Panc1 (cell line): Measurements from ENCODE around the gene SFXN3.

Experiments used
- SIN3A ChIP-seq: IDR thresholded peaks from 2 replicates; pipeline ENCODE4 v1.6.1; 2012; ENCODE audit warnings: low read depth, mild to moderate bottlenecking, low read length, moderate library complexity, borderline replicate concordance; ENCODE audit not compliant: insufficient read depth
- TF ChIP-seq, protein P1 (sequence below), 2 experiments: IDR thresholded peaks; 2 replicates each; pipeline ENCODE4 v1.6.1; 2011 to 2012; ENCODE audit warnings: low read depth in 2 of 2, control low read depth in 1 of 2, low read length in 1 of 2, mild to moderate bottlenecking in 1 of 2, moderate library complexity in 1 of 2; ENCODE audit not compliant: insufficient read depth in 1 of 2

DNA sequence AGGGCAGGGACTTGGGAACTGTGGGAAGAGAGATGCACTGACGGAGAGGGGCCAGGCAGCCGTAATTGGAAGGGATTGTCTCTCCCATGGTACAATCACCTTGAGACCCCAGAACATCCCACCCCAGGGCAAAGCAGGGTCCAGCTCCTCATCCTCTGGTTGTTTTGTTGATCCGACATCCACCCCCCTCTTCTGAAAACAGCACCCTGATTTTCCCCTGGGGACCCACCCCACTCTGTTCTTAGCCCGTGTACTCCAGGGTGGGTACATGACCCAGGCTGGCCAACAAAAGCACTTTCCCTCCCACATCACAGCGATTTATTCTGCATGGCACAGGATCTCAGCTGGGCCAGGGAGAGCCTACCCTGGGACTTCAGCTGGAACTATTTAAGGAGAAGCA is 14.2 kb upstream of the SFXN3 start:
- TF ChIP-seq SIN3A = no peak
- TF ChIP-seq, protein P1, sequence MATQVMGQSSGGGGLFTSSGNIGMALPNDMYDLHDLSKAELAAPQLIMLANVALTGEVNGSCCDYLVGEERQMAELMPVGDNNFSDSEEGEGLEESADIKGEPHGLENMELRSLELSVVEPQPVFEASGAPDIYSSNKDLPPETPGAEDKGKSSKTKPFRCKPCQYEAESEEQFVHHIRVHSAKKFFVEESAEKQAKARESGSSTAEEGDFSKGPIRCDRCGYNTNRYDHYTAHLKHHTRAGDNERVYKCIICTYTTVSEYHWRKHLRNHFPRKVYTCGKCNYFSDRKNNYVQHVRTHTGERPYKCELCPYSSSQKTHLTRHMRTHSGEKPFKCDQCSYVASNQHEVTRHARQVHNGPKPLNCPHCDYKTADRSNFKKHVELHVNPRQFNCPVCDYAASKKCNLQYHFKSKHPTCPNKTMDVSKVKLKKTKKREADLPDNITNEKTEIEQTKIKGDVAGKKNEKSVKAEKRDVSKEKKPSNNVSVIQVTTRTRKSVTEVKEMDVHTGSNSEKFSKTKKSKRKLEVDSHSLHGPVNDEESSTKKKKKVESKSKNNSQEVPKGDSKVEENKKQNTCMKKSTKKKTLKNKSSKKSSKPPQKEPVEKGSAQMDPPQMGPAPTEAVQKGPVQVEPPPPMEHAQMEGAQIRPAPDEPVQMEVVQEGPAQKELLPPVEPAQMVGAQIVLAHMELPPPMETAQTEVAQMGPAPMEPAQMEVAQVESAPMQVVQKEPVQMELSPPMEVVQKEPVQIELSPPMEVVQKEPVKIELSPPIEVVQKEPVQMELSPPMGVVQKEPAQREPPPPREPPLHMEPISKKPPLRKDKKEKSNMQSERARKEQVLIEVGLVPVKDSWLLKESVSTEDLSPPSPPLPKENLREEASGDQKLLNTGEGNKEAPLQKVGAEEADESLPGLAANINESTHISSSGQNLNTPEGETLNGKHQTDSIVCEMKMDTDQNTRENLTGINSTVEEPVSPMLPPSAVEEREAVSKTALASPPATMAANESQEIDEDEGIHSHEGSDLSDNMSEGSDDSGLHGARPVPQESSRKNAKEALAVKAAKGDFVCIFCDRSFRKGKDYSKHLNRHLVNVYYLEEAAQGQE (IDR thresholded peaks at IDR 0.05; ENCODE audit: insufficient read depth in 1 of 2, low read depth in 2 of 2, low read length in 1 of 2) = no peak
